ENCODE data around the gene STAT5B.

DNA sequence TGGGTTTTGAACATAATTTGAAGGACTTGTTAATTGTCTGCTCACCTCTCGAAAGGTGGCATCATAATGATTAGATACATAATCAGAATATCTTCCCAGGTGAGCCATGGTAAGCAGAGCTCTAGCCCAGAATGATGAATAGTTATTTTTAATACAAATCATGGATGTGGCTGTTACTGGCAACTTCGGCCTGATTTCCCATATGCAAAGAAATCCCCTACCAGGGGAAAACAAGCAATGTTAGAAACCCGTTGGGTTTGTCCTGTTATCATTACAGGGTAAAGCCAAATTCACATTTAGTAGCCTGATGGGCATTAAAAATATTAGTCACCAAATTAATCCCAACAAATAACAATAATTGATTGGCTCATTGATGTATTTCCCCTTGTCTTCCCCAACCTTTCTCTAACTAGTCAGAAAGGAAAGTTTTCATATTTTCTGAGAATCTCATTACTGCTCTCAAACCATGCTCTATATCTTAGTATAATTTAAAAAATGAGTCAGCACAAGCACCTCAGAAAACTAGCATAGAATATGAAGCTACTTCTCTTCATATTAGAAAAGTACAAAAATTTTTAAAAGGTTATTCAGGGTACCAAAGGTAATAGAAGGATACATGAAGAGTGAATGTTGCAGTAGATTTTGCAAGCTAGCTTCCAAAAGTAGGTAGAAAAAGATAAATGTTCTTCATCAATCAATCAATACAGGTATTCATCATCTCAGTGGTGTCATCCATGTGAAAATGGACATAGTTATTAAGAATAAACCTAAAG is 5.0 kb downstream of the STAT5B start:
- TF ChIP-seq EP300 (IDR thresholded peaks at IDR 0.05; ENCODE audit: borderline replicate concordance in 1 of 2, low read depth in 2 of 2, low read length in 2 of 2) (no peak), SP1 (IDR thresholded peaks at IDR 0.05; ENCODE audit: low read depth, low read length) (no peak), YY1 (IDR thresholded peaks at IDR 0.05; ENCODE audit: low read depth, low read length) (no peak), POLR2A (IDR thresholded peaks at IDR 0.05; ENCODE audit: control extremely low read depth in 1 of 2, low read depth in 2 of 2, low read length in 2 of 2) (no peak), CREB1 (IDR thresholded peaks at IDR 0.05) (no peak), EGR1 (IDR thresholded peaks at IDR 0.05; ENCODE audit: borderline replicate concordance, low read depth, low read length) (no peak), KDM5A (IDR thresholded peaks at IDR 0.05; ENCODE audit: low read length) (no peak), RNF2 (IDR thresholded peaks at IDR 0.05; ENCODE audit: borderline replicate concordance, low read depth, low read length, missing control alignments, poor library complexity, severe bottlenecking) (no peak), BACH1 (IDR thresholded peaks at IDR 0.05; ENCODE audit: low read length) (no peak), KDM1A (IDR thresholded peaks at IDR 0.05; ENCODE audit: borderline replicate concordance, low read length) (no peak), RAD21 (IDR thresholded peaks at IDR 0.05 in 1 of 2, conservative IDR thresholded peaks at IDR 0.05 in 1 of 2; ENCODE audit: low read depth in 2 of 2, low read length in 2 of 2) (no peak)
- TF ChIP-seq, protein P1, sequence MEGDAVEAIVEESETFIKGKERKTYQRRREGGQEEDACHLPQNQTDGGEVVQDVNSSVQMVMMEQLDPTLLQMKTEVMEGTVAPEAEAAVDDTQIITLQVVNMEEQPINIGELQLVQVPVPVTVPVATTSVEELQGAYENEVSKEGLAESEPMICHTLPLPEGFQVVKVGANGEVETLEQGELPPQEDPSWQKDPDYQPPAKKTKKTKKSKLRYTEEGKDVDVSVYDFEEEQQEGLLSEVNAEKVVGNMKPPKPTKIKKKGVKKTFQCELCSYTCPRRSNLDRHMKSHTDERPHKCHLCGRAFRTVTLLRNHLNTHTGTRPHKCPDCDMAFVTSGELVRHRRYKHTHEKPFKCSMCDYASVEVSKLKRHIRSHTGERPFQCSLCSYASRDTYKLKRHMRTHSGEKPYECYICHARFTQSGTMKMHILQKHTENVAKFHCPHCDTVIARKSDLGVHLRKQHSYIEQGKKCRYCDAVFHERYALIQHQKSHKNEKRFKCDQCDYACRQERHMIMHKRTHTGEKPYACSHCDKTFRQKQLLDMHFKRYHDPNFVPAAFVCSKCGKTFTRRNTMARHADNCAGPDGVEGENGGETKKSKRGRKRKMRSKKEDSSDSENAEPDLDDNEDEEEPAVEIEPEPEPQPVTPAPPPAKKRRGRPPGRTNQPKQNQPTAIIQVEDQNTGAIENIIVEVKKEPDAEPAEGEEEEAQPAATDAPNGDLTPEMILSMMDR (IDR thresholded peaks at IDR 0.05; ENCODE audit: control extremely low read depth in 1 of 3, insufficient read depth in 1 of 3, low read depth in 1 of 3, low read length in 3 of 3): no peak
- TF ChIP-seq, protein P2, sequence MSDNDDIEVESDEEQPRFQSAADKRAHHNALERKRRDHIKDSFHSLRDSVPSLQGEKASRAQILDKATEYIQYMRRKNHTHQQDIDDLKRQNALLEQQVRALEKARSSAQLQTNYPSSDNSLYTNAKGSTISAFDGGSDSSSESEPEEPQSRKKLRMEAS (IDR thresholded peaks at IDR 0.05): no peak

Measured in H1 (cell line).